GM13977 (cell line): ENCODE data around the gene KRT39.

ENCODE experiments used
- DNase-seq: peaks from one replicate; pipeline ENCODE4 v3.0.0; 2012; ENCODE audit warnings: low spot score
- CTCF ChIP-seq: IDR thresholded peaks from 2 replicates; pipeline ENCODE4 v1.5.1; 2012; ENCODE audit warnings: mild to moderate bottlenecking, control low read depth; ENCODE audit not compliant: insufficient read depth; ENCODE audit errors: extremely low read depth, missing control alignments
- in situ Hi-C: fragments of 300-500 bp; cut with MboI; formaldehyde crosslinking; loops from one replicate; pipeline ENCODE4 v1.12.0; 2022; ENCODE audit warnings: low sequenced_read_pairs, low pct_unique_long_range_greater_than_20kb, mixed read lengths, inconsistent platforms; ENCODE audit not compliant: unreplicated experiment

KRT39 gene

GRCh38 chr17:40949418-40949817 is 17.3 kb downstream of the KRT39 start:
- DNase-seq, result no peak
- in situ Hi-C loops, result no loop called here
- TF ChIP-seq CTCF, result no peak

DNA sequence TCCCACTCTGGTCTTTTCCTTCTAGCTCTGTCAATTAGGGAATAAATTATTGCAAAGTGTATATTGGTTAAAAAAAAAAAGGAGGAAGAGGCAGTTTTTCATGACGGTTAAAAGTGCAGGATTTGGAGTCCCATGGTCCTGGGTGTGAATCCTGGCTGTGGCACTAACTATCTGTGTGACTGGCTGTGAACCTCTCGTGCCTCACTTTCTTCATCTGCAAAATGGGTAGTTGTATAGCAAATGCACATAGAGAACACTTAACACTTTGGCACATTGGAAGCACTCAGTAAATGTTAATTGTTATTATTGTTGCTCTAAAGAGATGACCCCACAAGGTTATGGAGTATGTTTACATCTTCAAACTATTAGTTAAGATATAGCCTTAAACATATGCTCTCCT is 18.8 kb downstream of the KRT39 start:
- in situ Hi-C loops, result no loop called here
- no peak for DNase-seq
- no peak for TF ChIP-seq CTCF

DNA sequence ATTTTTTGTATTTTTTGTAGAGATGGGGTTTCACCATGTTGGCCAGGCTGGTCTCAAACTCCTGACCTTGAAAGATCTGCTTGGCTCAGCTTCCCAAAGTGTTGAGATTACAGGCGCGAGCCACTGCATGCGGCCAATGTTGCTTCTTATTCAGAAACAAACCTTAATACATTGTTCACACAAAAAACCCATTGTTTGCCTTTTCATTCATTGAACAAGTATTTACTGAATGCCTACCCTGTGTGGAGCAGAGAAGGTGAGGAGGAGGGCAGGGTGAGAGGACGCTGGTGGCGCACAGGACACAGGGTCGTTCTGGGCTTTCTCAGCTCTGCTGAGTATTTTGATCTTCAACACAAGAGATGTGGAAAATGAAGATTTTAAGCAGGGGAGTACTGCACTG is 21.3 kb downstream of the KRT39 start:
- in situ Hi-C loops, result no loop called here
- no peak for TF ChIP-seq CTCF
- no peak for DNase-seq

GRCh38 chr17:40944531-40944930 is 22.2 kb downstream of the KRT39 start:
- no peak for DNase-seq
- TF ChIP-seq CTCF, result no peak
- in situ Hi-C loops, result no loop called here

GRCh38 chr17:40942553-40942952 is 24.2 kb downstream of the KRT39 start:
- no peak for TF ChIP-seq CTCF
- no peak for DNase-seq
- in situ Hi-C loops, result no loop called here

GRCh38 chr17:40940266-40940665 is 26.5 kb downstream of the KRT39 start:
- no peak for DNase-seq
- no peak for TF ChIP-seq CTCF
- in situ Hi-C loops, result no loop called here

DNA sequence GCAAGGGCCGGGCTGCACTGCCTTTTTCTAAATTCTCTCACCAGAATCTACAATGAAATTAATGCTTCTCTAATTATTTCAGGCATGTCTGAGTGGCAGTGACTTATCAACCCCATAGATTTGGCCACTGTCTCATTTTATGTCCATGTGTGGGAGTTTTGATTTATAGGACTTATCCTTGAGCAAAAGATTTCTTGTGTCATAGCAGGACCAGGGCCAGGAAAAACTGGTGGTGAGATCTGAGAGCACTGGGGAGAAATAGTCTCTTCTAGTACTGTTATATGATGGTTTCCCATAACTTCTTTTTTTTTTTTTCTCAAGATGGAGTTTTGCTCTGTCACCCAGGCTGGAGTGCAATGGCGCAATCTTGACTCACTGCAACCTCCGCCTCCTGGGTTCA is 27.8 kb downstream of the KRT39 start:
- in situ Hi-C loops, result no loop called here
- no peak for TF ChIP-seq CTCF

More for the DNA sequence above, 27.8 kb downstream of the KRT39 start:
- DNase-seq, result no peak
